Fibroblast of upper back skin (primary cell): Measurements from ENCODE around the gene TMEM235.
A peak's percentile ranks its signal among the peaks of the same experiment; 100 is the strongest.

Experiments
- DNase-seq: peaks from one replicate; pipeline ENCODE4 v3.0.0-alpha.2; 2013

Gene TMEM235

GRCh38 chr17:78273813-78274212, 42.4 kb downstream of the TMEM235 start:
- DNase-seq = no peak

- DNase-seq = no peak
These were observed 43.9 kb downstream of the TMEM235 start for GRCh38 chr17:78275355-78275754.

- no peak for DNase-seq
These were observed 44.9 kb downstream of the TMEM235 start for GRCh38 chr17:78276098-78276887.

- no peak for DNase-seq
These were observed 46.8 kb downstream of the TMEM235 start for GRCh38 chr17:78278139-78278741.

GRCh38 chr17:78279360-78279990, 48.0 kb downstream of the TMEM235 start:
- DNase-seq = no peak

- DNase-seq = no peak
These were observed 49.9 kb downstream of the TMEM235 start for GRCh38 chr17:78281249-78281845.

- peak; percentile 68 for DNase-seq
These were observed 52.7 kb downstream of the TMEM235 start for GRCh38 chr17:78284146-78284545.

- no peak for DNase-seq
These were observed 57.6 kb downstream of the TMEM235 start for GRCh38 chr17:78289004-78289403.

- peak; percentile 87 for DNase-seq
These were observed 58.5 kb downstream of the TMEM235 start for GRCh38 chr17:78289802-78290363.
